Anterior cingulate cortex (tissue), 58 donors: Measurements from ENCODE around the gene ACKR3.

Experiments
- DNase-seq, 58 donors: peaks; one replicate each; lab custom pipeline; 2025; lab: John Stamatoyannopoulos, UW

ACKR3 gene

DNA sequence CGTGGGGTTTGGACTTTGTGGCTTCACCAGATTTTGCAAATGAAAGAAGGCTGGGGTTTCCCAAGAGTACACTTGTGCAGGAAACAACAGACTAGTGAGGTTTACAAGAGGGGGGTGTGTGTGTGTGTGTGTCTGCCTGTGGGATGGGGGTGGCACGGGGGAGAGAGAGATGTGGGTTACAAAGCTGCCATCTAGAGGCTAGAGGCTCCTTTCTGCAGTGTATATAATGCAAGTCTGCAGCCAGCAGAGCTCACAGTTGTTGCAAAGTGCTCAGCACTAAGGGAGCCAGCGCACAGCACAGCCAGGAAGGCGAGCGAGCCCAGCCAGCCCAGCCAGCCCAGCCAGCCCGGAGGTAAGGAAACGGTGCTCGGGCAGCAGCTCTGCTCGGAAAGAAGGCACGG is at the start of gene ACKR3:
Gene ACKR3 (plus strand): TSS at position 253 of the 401 bp plus-strand sequence. CDS start 10,641 bp downstream, outside the sequence.
- DNase-seq: peak in 52 of 58 donors; percentile 33 to 89 (median 67)

- DNase-seq: no peak
Measured at GRCh38 chr2:236521556-236521955, 48.1 kb upstream of the ACKR3 start.

- DNase-seq: no peak
Measured at GRCh38 chr2:236523249-236523648, 46.4 kb upstream of the ACKR3 start.

- DNase-seq: no peak
Measured at GRCh38 chr2:236525411-236525997, 44.1 kb upstream of the ACKR3 start.

- no peak for DNase-seq
Measured at GRCh38 chr2:236526455-236527158, 43.0 kb upstream of the ACKR3 start.

- no peak for DNase-seq
Measured at GRCh38 chr2:236527159-236527630, 42.4 kb upstream of the ACKR3 start.

DNA sequence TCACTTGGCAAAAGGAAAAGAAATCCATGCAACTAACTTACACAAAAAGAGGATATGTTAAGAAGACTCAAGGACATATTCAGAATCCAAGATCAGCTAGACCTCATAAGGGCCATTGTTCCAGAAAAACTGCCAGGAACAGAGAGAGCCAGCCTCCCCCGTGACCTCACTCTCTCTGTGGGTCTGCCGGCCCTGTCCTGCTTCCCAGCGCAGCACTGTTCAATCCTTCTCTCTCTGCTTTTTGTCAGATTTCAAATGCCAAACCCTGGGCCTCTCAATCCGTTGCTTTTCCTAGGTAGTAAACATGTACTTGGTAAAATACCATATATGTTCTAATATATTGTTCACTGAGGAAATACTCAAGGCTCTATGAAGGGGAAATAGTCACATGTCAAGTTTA is 40.0 kb upstream of the ACKR3 start:
- DNase-seq: peak in 2 of 58 donors; percentile 4 to 11

- no peak for DNase-seq
Measured at GRCh38 chr2:236530512-236530911, 39.1 kb upstream of the ACKR3 start.

DNA sequence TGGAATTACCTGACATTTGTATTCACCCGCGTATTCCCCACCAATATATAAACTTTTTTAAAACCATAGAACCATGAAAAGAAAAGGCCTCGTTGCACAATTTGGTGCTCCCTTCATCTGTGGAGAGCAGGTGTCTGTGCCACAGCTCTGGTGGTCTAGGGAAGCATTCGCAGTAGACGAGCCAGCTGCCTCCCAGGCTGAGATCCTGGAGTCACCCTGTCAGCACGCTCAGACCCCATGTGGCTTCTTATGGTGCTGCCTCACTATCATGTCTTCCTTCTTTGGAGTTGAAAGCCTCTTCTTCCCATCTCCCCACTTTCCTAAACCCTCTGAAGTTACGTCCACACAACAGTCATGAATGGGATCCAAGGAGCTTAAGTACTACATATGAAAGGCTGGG is 38.4 kb upstream of the ACKR3 start:
- no peak for DNase-seq

DNA sequence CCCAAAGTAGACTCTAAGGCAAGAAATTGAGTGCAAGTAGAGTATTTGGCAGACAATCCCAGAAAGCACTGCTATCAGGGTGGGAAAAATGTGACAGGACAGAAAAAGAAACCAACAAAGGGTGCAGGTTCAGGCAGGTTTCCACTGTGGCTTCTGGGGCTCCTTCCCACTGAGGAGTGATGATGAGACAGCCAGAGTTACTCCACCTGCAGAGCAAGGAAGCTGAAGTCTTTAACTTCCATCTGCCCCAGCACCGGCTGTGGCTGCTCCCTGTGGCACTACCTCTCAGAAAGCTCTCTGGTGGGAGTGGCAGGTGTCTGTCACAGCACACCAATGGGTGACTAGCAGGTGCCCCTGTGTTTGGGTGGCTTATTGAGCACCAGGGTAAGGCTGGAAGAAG is 37.6 kb upstream of the ACKR3 start:
- no peak for DNase-seq

DNA sequence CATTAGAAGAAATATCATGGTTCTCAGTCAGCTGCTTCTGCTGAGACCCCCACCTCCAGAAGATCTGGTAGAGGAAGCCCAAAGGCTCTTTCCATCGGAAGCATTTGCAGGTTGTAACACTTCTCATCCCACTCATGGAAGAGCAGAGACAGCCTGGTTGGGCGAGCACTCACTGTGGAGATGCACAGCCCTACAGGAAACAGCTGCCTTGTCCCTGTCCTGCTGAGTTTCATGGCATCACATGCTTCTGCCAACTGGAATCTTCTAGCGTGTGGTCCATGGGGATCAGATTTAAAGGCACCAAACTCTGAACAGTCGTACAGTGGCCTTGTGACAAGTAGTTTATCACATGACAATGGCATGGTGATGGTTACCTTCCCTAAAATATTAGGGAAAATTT is 36.3 kb upstream of the ACKR3 start:
- DNase-seq: no peak

DNA sequence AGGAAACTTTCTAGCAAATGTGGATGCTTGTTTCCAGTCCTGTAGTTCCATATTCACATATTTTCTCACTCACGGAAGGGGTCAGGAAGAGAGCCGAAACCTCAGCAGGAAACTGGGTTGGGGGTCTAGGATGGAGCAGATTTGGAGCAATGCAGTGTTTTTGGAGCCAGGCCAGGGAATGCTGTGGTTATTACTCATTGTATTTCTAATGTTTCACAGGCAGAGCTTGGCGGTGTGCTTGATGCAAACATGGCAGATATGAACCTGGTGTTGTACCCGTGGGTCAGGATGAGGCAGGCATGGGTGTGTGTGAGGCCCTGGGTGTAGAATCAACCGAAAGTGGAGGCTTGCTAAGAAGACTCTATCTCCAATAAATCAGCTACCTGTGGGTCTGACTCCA is 34.6 kb upstream of the ACKR3 start:
- DNase-seq: no peak

- DNase-seq: no peak
Measured at GRCh38 chr2:236536727-236537398, 32.8 kb upstream of the ACKR3 start.

DNA sequence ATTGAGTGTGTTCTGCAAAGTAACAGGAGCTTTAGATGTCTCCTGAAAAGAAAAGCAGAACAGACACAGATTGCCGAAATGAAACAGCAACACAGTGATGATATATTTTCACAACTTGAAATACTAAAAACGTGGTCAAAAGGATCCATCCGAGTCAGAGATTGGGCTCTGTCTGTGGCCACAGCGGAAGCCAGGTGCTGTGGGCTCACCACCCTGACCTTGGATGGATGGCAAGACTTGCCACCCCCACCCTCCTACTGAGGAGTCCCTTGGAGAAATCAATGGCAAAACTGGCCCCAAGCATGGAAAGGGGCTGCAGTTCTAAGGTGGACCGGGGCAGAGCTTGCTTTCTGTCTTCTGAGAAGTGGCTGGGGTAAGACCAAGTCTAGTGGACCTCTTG is 31.4 kb upstream of the ACKR3 start:
- no peak for DNase-seq

GRCh38 chr2:236541008-236541562 is 28.5 kb upstream of the ACKR3 start:
- no peak for DNase-seq

GRCh38 chr2:236544362-236544761 is 25.3 kb upstream of the ACKR3 start:
- DNase-seq: no peak

DNA sequence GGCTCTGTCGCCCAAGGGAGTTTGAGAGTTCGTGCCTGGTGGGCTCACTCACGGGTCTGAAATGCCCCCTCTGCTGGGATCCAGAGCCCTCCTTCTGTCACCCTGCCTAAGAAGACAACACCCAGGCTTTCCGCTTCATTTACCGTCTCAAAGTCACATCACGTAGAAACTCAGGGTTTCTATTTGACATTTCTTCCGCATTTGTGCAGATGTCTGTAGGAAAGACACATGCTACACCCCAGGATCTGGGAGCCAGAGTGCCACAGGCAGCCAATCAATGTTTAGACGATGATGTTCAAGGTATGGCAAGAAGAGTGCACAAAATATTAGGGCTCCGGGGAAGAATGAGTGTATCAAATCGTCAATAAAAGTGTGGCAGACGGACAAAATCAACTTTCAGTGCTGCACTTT is 24.4 kb upstream of the ACKR3 start:
- no peak for DNase-seq

DNA sequence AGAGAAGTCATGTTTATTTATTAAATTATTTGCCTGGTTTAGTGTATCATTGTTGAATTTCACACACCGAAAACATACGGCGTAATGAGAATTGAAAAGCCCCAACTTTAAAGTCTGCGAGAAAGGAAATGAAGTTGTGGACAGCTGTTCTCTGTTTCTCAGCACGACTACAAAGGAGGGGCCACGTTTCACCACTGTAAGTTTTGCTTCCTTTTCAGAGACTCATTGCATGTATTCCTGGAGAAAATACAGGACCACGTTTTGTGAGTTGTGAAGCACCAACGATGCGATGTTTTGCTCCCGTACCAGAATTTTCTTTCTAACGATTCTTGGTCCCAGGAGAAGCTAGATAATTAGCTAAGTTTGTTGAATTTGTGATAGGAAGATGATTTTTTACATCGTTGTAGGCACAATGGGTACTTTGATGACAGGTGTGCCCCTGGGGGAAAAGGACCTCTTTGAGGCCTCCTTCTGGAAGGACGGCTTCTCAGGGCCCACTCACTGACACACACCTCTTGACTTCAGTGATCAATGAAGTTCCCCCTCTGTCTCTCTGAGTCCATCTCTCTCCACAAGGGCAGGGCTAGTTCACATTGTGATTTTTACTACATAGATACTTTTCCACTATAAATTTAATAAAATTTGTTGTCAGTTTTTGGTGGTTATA is 23.7 kb upstream of the ACKR3 start:
- DNase-seq: no peak

GRCh38 chr2:236546561-236547002 is 23.0 kb upstream of the ACKR3 start:
- DNase-seq: no peak

- no peak for DNase-seq
Measured at GRCh38 chr2:236547725-236548124, 21.9 kb upstream of the ACKR3 start.
